ENCODE measurements around the gene DAPK2. TPM values are rescaled to one million over a fixed set of nuclear protein-coding genes. Genes with fewer than 3 reads are reported as not detected.
"Not testable (repeated sequence)": the region's sequence is repeated elsewhere in the genome, so short reads cannot be mapped to it uniquely, and the experiment has no call there.

Gene DAPK2
- 0.92 TPM for polyA plus RNA-seq (2013, experiment 1 of 2; ENCODE audit: insufficient read length)
- 1.0 TPM for polyA plus RNA-seq (2013, experiment 2 of 2; ENCODE audit: insufficient read length)

GRCh38 chr15:64046421-64047153 lies at the start of gene DAPK2:
DAPK2 (minus strand) TSS chr15:64046485; CDS start chr15:64040261, 6,224 bp downstream.
- DNase-seq: peak; percentile 69

DNA sequence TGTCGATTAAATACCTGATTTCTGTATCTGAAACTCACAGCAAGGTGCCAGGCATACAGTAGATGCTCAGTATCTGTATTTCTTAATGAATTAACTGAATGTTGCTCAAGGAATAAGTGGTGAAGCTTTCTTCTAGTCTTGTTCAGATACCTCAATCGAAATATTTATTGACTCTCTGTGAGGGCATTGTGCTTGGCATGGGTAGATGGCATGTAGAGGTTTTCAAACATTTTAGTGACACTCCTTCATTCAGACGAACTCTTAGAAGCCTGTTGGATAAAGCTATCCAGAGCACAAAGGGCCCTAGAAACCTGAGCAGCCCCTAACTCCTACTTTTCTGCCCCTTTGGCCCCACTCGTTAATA lies 49.1 kb upstream of the DAPK2 start:
- DNase-seq: no peak

GRCh38 chr15:64093627-64094417 lies 47.5 kb upstream of the DAPK2 start, which contains the start of gene CIAO2A:
CIAO2A (minus strand) TSS chr15:64093838; CDS start chr15:64093768, 70 bp downstream.
- peak; percentile 99 for DNase-seq

GRCh38 chr15:64092864-64093626 lies 46.8 kb upstream of the DAPK2 start:
- peak; percentile 41 for DNase-seq

- DNase-seq: no peak
Measured at GRCh38 chr15:64092075-64092820, 46.0 kb upstream of the DAPK2 start.

DNA sequence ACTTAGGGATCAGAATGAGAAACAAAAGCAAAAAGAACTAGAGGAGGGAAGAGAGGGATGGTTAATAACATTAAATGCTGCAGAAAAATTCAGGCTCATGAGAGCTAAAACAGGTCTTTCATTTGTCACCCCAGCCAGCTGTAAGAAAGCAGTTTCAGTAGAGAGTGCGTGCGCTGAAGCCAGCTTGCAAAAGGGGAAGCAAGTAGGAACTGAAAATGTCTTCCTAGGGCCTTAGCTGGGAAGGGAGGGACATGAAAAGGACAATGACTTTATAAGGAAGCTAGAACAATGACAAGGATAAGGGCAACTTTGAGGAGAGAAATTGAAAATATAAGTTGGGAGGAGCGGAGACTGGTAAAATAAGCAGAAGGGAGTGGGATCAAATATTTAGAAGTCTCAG lies 44.2 kb upstream of the DAPK2 start:
- no peak for DNase-seq

DNA sequence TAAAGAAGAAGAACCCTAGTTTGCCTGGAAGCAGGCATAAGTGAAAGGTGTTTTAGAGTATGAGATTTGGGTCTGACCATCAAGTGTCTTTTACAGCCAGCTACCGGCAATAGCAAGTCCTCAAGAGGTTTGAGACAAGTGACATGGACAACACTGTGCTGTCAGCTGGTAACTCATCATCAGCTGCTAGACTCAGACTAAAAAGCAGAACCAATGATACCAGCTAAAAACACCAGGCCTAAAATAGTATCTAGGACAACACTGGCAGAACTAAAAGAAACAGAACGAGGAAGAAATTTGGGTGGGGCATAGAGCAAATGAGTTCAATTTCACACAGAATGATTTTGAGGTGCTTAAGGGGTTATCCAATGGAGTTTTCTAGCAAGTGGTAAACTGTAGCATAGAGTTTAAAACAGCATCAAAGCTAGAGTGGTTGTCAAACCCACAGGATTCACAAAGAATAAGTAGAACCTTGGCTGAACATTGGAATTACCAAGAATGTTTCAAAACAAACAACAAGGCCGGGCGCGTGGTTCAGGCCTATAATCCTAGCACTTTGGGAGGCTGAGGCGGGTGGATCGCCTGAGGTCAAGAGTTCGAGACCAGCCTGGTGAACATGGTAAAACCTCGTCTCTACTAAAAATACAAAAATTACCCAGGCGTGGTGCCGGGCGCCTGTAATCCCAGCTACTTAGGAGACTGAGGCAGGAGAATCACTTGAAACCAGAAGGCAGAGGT lies 43.4 kb upstream of the DAPK2 start:
- DNase-seq: no peak

DNA sequence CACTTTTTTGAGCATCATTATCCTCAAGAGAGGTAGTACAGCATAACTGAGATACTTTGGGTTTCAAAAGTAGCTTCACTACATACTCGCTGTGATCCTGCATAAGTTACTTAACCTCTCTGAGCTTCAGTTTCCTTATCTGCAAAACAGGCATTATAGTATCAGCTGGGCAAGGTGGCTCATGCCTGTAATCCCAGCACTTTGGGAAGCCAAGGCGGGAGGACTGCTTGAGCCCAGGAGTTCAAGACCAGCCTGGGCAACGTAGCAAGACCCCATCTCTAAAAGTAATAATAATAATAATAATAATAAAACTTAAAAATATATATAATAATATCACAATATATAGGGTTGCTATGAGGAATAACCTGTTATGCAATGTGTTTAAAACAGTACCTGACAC lies 36.5 kb upstream of the DAPK2 start:
- DNase-seq: no peak

GRCh38 chr15:64073496-64073895 lies 27.2 kb upstream of the DAPK2 start:
- DNase-seq: not testable (repeated sequence)

DNA sequence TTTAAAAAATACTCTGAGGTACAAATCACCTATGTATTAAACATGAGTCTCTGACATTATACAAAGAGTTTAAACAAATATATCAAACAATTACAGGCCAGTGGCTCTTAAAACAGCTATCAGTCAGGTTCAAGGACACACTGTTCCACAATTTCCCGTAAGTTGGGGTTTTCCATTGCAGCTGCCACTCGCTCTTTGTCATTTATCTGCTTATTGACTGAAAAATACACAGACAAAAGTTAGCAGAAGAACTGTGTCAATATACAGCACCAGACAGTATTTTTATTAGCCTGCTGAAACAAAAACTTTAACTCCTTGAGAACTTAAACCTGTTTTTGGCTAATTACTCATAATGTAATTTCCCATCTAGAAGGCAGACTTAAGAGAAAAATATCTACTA lies 26.5 kb upstream of the DAPK2 start:
- DNase-seq: no peak

GRCh38 chr15:64071931-64072765 lies 25.9 kb upstream of the DAPK2 start:
- no peak for DNase-seq

- peak; percentile 63 for DNase-seq
Measured at GRCh38 chr15:64070965-64071851, 24.9 kb upstream of the DAPK2 start.

DNA sequence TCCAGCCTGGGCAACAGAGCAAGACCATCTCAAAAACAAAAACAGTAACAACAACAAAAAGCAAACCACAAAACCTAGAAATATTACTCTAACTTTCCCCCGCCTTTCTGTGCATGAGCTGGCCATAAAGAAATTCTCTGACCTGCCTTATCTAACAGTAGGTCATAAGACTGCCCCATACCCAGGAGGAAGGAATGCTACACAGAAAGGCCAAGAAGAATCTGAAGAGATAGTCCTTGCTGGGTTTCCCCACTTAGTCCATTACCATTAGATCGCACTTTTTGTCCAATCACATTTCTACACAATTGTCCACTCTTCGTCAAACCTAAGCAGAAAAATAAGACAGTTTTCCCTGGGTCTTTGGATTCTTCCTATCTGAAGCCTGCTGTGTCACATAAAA lies 23.8 kb upstream of the DAPK2 start:
- no peak for DNase-seq

DNA sequence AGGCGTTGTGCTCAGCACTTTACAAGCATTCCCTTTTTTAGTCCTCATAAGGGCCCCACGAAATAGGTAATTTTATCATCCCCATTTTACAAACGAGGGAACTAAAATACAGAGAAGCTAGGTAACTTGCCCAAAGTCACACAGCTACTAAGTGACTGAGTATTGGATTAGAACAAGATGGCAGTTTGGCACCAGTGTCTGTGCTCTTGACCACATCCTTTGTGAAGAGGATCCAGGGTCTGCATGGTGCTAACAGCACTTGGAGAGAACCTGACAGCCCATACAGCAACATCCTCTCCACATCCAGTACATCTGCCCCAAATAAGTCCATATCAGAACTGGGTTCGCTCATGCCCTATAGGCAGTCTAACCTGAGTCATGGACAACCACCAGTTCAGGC lies 21.8 kb upstream of the DAPK2 start:
- no peak for DNase-seq

DNA sequence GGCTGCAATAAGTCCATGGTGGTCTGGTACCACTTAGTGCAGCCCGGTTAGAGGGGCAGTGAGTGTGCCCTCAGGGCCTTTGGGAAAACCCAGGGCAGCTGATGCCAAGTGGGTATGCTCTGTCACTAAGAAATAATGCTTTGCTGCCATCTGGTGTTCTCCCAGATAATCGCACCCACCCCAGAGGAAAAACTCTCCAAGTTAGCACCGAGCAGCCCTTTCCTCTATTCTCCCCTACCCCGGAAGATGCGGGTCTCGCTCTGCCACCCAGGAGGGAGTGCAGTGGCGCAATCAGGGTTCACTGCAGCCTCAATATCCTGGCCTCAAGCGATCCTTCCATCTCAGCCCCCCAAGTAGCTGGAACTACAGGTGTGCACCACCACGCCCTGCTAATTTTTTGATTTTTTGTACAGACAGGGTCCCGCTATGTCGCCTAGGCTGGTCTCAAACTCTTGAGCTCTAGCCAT lies 21.3 kb upstream of the DAPK2 start:
- peak; percentile 58 for DNase-seq

DNA sequence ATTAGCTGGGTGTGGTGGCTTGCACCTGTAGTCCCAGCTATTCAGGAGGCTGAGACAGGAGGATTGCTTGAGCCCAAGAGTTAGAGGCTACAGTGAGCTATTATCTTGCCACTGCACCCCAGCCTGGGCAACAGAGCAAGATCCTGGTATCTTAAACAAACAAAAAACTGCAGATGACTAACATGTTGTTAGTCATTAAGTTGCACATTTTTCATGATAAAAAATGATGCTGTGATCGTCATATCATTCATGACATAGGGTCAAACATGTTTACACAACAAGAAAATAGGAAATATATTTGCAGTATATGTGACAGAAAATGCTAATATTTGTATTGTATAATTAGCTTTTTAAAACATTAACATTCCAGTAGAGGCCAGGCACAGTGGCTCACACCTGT lies 20.2 kb upstream of the DAPK2 start:
- DNase-seq: no peak

DNA sequence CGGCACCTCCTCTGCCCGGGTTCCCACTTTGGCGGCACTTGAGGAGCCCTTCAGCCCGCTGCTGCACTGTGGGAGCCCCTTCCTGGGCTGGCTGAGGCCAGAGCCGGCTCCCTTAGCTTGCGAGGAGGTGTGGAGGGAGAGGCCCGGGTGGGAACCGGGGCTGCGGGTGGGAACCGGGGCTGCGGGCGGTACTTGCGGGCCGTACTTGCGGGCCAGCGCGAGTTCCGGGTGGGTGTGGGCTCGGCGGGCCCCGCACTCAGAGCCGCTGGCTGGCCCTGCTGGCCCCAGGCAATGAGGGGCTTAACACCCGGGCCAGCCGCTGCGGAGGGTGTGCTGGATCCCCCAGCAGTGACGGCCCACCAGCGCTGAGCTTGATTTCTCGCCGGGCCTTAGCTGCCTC lies 14.4 kb upstream of the DAPK2 start:
- no peak for DNase-seq

GRCh38 chr15:64059104-64059503 lies 12.8 kb upstream of the DAPK2 start:
- not testable (repeated sequence) for DNase-seq

DNA sequence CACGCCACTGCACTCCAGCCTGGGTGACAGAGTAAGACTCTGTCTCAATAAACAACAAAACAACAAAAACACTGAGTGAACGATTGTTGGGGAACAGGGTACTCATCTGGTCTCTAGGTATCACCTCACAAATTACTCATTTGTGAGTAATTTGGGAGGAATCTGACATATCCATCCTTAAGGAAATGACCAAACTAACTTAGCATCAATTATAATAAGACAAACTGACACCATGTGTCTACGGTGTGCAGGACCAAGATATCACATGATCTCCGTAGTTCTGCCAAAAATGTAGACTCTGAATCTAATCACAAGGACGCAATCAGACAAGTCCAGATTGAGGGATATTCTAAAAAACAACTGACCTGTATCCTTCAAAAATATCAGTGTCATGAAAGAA lies 12.0 kb upstream of the DAPK2 start:
- no peak for DNase-seq
